ENCODE results near the gene MIGA2. TPM values are rescaled to one million over a fixed set of nuclear protein-coding genes. Genes with fewer than 3 reads are reported as not detected.

The MIGA2 gene
- total and polyA plus RNA-seq, 2 of the 4 experiments (the other 2 are of a cell fraction) = 12.5 to 25.3 TPM

- WGBS, 2 experiments (ENCODE audit: extremely low coverage in 2 of 2, insufficient read length in 1 of 2) = 98% methylated on average over 6 of the region's 7 CpGs; no CpG with 5 or more reads in 1 of the 2 experiments
- Histone ChIP-seq H2BK15ac (ENCODE audit: low read depth, low read length) (no peak overlapping the region), H4K20me1 (ENCODE audit: insufficient read depth, low read length) (no peaks in the 10 kb centered on the region), H3K9me3 (ENCODE audit: control insufficient read depth, insufficient read depth, low read length) (no peaks in the 10 kb centered on the region), H3K79me1 (ENCODE audit: low read depth in 1 of 2, low read length in 2 of 2) (peaks cover 2 to 3% of the 10 kb centered on the region in 2 experiments; a peak in 3 of 4 replicates), H4K5ac (ENCODE audit: low read depth, low read length) (no peak overlapping the region), H2AK5ac (ENCODE audit: low read depth, low read length) (no peak overlapping the region), H2AK9ac (replicated peaks; ENCODE audit: low read depth, low read length, poor library complexity) (no peak overlapping the region), H3K36me3 (ENCODE audit: control insufficient read depth, insufficient read depth, low read length) (peaks cover 48% of the 10 kb centered on the region), H2BK20ac (ENCODE audit: low read depth, low read length) (no peak overlapping the region), H4K8ac (ENCODE audit: low read depth in 2 of 2, low read length in 2 of 2) (no peak overlapping the region), H3K23ac (ENCODE audit: low read depth, low read length) (no peak overlapping the region), H3K18ac (ENCODE audit: low read depth, low read length) (no peak overlapping the region), H3K4me2 (ENCODE audit: low read depth, low read length) (no peak overlapping the region), H3K4me1 (ENCODE audit: control insufficient read depth, insufficient read depth, low read length) (peaks cover under 1% of the 10 kb centered on the region; the same call in 1 of the 2 replicates), H3K27me3 (ENCODE audit: control insufficient read depth, insufficient read depth, low read length) (no peaks in the 10 kb centered on the region), H2BK120ac (ENCODE audit: low read depth, low read length) (no peak overlapping the region), H3K14ac (replicated peaks; ENCODE audit: low read depth, low read length) (no peak overlapping the region), H2BK5ac (ENCODE audit: low read depth, low read length, poor library complexity, severe bottlenecking) (no peak overlapping the region), H3K9me1 (ENCODE audit: insufficient read depth, low read length) (0 out of 2 replicates have a peak, but pooled peaks cover 3% of the 10 kb centered on the region), H3K4ac (ENCODE audit: low read depth, low read length) (no peak overlapping the region), H4K91ac (ENCODE audit: insufficient read depth, low read depth, low read length) (no peak overlapping the region), H3K4me3 (ENCODE audit: insufficient read depth, low read depth, low read length) (no peak overlapping the region), H2AFZ (replicated peaks; ENCODE audit: low read length, poor library complexity) (no peak overlapping the region), H3K56ac (ENCODE audit: extremely low read depth, insufficient read depth, low read length) (no peak overlapping the region), H3K9ac (ENCODE audit: low read depth, low read length) (no peak overlapping the region), H3K27ac (ENCODE audit: insufficient read depth, low read length) (no peak overlapping the region)
- ATAC-seq (ENCODE audit: low read depth) (peak; percentile 65; the same call in 1 of the 2 replicates), DNase-seq (no peak)
- ChIA-PET CTCF (no interaction called here), POLR2A (ENCODE audit: unreplicated experiment) (no interaction called here)
- dilution Hi-C loops (cut with HindIII; ENCODE audit: low sequenced_read_pairs, unreplicated experiment) = no loop called here
- no TSS peak for BruUV-seq (replicated peaks)
- in situ Hi-C loops (cut with MboI; ENCODE audit: low sequenced_read_pairs) = no loop called here
- intact Hi-C loops (cut with micrococcal nuclease) = no loop called here
- TF ChIP-seq CHD1 (IDR thresholded peaks at IDR 0.05; ENCODE audit: low read depth, low read length) = no peak
- 0 out of 2 replicates have a peak, but pooled peaks have one; percentile 8 for TF ChIP-seq CTCF (conservative IDR thresholded peaks at IDR 0.05; ENCODE audit: low read depth, low read length)
- TF ChIP-seq RFX5 (IDR thresholded peaks at IDR 0.05; ENCODE audit: low read depth, low read length) = no peak
- no peak for TF ChIP-seq BHLHE40 (IDR thresholded peaks at IDR 0.05; ENCODE audit: low read depth, low read length)
These were observed 43.4 kb upstream of the MIGA2 start for GRCh38 chr9:128992995-128993394.

All from IMR-90 (cell line).